DND-41 (cell line): Measurements from ENCODE around the gene RELN.

Experiments used
- ATAC-seq: fragments of 200-7000 bp; cut with Tn5 transposase; 3 replicates; pipeline ENCODE4 v1.9.1; 2021; ENCODE audit warnings: low read depth; ENCODE audit not compliant: insufficient read depth
- DNase-seq: peaks from one replicate; pipeline ENCODE4 v3.0.0-alpha.2; 2020
- H2AFZ ChIP-seq: 2 replicates; pipeline ENCODE4 v1.6.0; 2012; ENCODE audit warnings: low read depth, low read length
- H3K27ac ChIP-seq: 2 replicates; pipeline ENCODE4 v1.5.1; 2012; ENCODE audit warnings: low read length, inconsistent platforms
- H3K27me3 ChIP-seq: fragments of 200-600 bp; sonication (generic); 2 replicates; pipeline ENCODE4 v1.6.0; 2012; ENCODE audit warnings: low read length, mild to moderate bottlenecking, inconsistent platforms; ENCODE audit not compliant: insufficient read depth, poor library complexity
- H3K36me3 ChIP-seq: 2 replicates; pipeline ENCODE4 v1.5.1; 2012; ENCODE audit warnings: low read length, inconsistent platforms; ENCODE audit not compliant: insufficient read depth
- H3K4me1 ChIP-seq: 2 replicates; pipeline ENCODE4 v1.5.1; 2012; ENCODE audit warnings: mild to moderate bottlenecking, low read length; ENCODE audit not compliant: insufficient read depth
- H3K4me2 ChIP-seq: 2 replicates; pipeline ENCODE4 v1.6.0; 2012; ENCODE audit warnings: mild to moderate bottlenecking, moderate library complexity, low read length, inconsistent platforms; ENCODE audit not compliant: insufficient read depth
- H3K4me3 ChIP-seq, 2 experiments: fragments of 200-600 bp in 1 of 2; shearing (Covaris generic) in 1 of 2; 2 replicates each; pipeline ENCODE4 v1.5.1; 2012 to 2016; ENCODE audit warnings: inconsistent platforms in 2 of 2, low read length in 2 of 2, mild to moderate bottlenecking in 2 of 2, low read depth in 1 of 2, moderate library complexity in 1 of 2
- H3K79me2 ChIP-seq: 2 replicates; pipeline ENCODE4 v1.6.0; 2012; ENCODE audit warnings: low read length, inconsistent platforms; ENCODE audit not compliant: insufficient read depth
- H3K9ac ChIP-seq: 2 replicates; pipeline ENCODE4 v1.6.0; 2012; ENCODE audit warnings: low read depth, mild to moderate bottlenecking, inconsistent platforms, low read length, moderate library complexity
- H3K9me3 ChIP-seq: 2 replicates; pipeline ENCODE4 v1.5.1; 2012; ENCODE audit warnings: low read length, moderate library complexity, mild to moderate bottlenecking, inconsistent platforms; ENCODE audit not compliant: insufficient read depth, severe bottlenecking
- H4K20me1 ChIP-seq: 2 replicates; pipeline ENCODE4 v1.6.0; 2012; ENCODE audit warnings: low read length; ENCODE audit not compliant: insufficient read depth
- CTCF ChIP-seq: IDR thresholded peaks from 2 replicates; pipeline ENCODE4 v1.5.1; 2012; ENCODE audit warnings: borderline replicate concordance, low read length, moderate library complexity, mild to moderate bottlenecking; ENCODE audit not compliant: poor library complexity, severe bottlenecking; ENCODE audit errors: extremely low read depth
- EZH2 ChIP-seq: IDR thresholded peaks from 3 replicates; pipeline ENCODE4 v1.6.1; 2012; ENCODE audit warnings: borderline replicate concordance, low read depth, mild to moderate bottlenecking, moderate library complexity, low read length, inconsistent platforms; ENCODE audit not compliant: severe bottlenecking

The RELN gene

DNA sequence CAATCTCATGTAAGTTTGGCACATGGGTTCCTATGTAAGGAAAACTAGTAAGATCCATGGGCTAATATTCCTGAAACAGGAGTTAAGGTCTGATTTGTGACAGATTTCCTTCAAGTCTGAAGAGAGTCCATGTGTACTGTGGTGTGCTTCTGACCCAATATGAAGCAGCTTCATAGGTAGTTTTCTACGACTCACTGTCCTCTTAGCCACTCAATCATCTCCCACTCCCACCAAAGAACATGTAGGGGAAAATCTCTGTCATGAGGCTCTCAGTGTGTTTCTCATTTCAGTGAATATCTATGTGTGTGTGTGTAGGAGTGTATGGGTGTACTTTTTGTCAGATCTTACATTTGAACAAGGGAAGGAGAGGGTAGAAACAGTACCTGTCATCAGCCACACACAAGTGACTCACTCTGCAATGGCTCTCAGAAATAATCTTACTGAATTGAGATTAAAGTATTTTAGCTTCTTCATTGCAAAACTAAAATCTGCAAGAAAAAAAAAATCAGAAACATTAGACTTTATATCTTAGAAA is 31.1 kb downstream of the RELN start:
- TF ChIP-seq CTCF (no peak), EZH2 (no peak)

DNA sequence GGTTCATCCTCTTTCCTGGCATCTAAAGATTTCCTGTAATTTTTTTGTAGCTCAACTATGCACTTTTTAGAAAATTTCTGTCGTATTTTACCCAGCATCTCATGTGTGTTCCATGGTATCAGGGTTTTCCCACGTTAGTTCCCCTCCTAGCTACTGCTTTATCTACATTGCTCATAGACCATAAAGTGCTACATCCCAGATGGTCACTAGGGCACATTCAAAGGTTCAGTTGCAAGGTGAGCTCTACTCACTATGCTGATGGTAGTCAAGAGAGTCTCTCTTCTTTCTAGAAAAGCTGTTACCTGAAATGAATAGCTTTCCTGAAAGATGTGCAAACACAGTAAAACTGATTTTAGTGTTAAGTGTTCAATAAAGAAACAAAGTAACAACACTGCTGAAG is 33.5 kb downstream of the RELN start:
- peaks cover 20% of the 10 kb centered on the region for H3K27me3 ChIP-seq
- no peak for TF ChIP-seq CTCF
- no peak for TF ChIP-seq EZH2
- ATAC-seq = no peak

More for the DNA sequence above, 31.1 kb downstream of the RELN start:
- no peak for ATAC-seq
- Histone ChIP-seq H3K27ac (no peak overlapping the region), H3K4me3 (no peak overlapping the region), H3K36me3 (no peaks in the 10 kb centered on the region), H3K79me2 (no peaks in the 10 kb centered on the region), H3K9me3 (no peaks in the 10 kb centered on the region), H3K4me2 (no peak overlapping the region), H2AFZ (no peak overlapping the region), H3K27me3 (peaks cover 12% of the 10 kb centered on the region), H3K4me1 (no peaks in the 10 kb centered on the region), H3K9ac (no peak overlapping the region), H4K20me1 (no peaks in the 10 kb centered on the region)
- DNase-seq = no peak

DNA sequence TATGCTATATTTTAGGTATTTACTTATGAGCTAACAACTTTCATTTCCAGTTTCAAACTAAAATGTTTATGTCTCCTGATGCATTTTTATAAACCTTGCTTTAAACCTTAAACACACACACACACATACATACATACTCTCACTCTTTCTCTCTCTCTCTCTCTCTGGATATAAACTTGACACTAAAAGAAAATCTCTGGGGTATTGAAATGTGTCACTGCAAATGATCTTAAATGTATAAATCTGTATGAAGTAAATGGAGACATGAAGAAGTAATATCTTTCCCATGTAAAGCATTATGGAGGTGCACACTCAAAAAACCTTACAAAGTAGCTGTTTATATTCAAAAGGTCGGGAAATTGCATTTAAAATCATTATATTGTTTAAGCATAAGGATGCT is 37.0 kb downstream of the RELN start:
- H3K4me3 ChIP-seq = no peak overlapping the region
- no peak for ATAC-seq
- no peaks in the 10 kb centered on the region for H3K36me3 ChIP-seq

More for the DNA sequence above, 33.5 kb downstream of the RELN start:
- Histone ChIP-seq H3K4me1 (no peaks in the 10 kb centered on the region), H3K9ac (no peak overlapping the region), H3K4me3 (no peak overlapping the region), H3K36me3 (no peaks in the 10 kb centered on the region), H3K79me2 (no peaks in the 10 kb centered on the region), H2AFZ (no peak overlapping the region), H3K4me2 (no peak overlapping the region), H4K20me1 (no peaks in the 10 kb centered on the region), H3K27ac (no peak overlapping the region), H3K9me3 (no peaks in the 10 kb centered on the region)
- no peak for DNase-seq

More for the DNA sequence above, 37.0 kb downstream of the RELN start:
- Histone ChIP-seq H3K79me2 (no peaks in the 10 kb centered on the region), H2AFZ (no peak overlapping the region), H3K4me1 (no peaks in the 10 kb centered on the region), H4K20me1 (no peaks in the 10 kb centered on the region), H3K9ac (no peak overlapping the region), H3K9me3 (no peaks in the 10 kb centered on the region), H3K27ac (no peak overlapping the region), H3K4me2 (no peak overlapping the region), H3K27me3 (peaks cover 25% of the 10 kb centered on the region)
- TF ChIP-seq CTCF = no peak
- TF ChIP-seq EZH2 = no peak
- no peak for DNase-seq
